Breast epithelium (tissue), 4 donors: ENCODE measurements around the gene KRTAP1-1. TPM values are rescaled to one million over a fixed set of nuclear protein-coding genes. Genes with fewer than 3 reads are reported as not detected.
A peak's percentile ranks its signal among the peaks of the same experiment; 100 is the strongest.
"Not testable (repeated sequence)": the region's sequence is repeated elsewhere in the genome, so short reads cannot be mapped to it uniquely, and the experiment has no call there.

Experiments
- DNase-seq, 2 donors: peaks; one replicate each; pipeline ENCODE4 v3.0.0-alpha.2; 2019; ENCODE audit warnings: low spot score in 2 of 2
- H3K27ac ChIP-seq, 2 donors: fragments of 200-600 bp; sonication (generic) in 1 of 2; one replicate each; pipeline ENCODE4 v1.5.1; 2016 to 2019; ENCODE audit warnings: mild to moderate bottlenecking in 1 of 2
- H3K27me3 ChIP-seq, 2 donors: fragments of 200-600 bp; sonication (generic) in 1 of 2; one replicate each; pipeline versions ENCODE4 v1.5.1 to v1.6.0; 2017 to 2019; ENCODE audit warnings: control low read depth in 1 of 2, mild to moderate bottlenecking in 1 of 2
- H3K36me3 ChIP-seq: fragments of 200-600 bp; one replicate; pipeline ENCODE4 v1.5.1; 2019
- H3K4me1 ChIP-seq, 2 donors: fragments of 200-600 bp; sonication (generic); one replicate each; pipeline ENCODE4 v1.5.1; 2016 to 2019; ENCODE audit warnings: control low read depth in 1 of 2
- H3K4me3 ChIP-seq, 3 donors: fragments of 200-600 bp; sonication (generic); 1 replicate in 2 of 3; 2 replicates in 1 of 3; pipeline ENCODE4 v1.5.1; 2016 to 2019; ENCODE audit warnings: mild to moderate bottlenecking in 3 of 3, moderate library complexity in 2 of 3
- H3K9me3 ChIP-seq, 2 donors: fragments of 200-600 bp; sonication (generic) in 1 of 2; one replicate each; pipeline ENCODE4 v1.5.1; 2016 to 2019; ENCODE audit warnings: control low read depth in 1 of 2
- CTCF ChIP-seq, 3 donors: fragments of 450-650 bp; IDR thresholded peaks; one replicate each; pipeline ENCODE4 v1.5.1; 2016 to 2017; ENCODE audit warnings: antibody characterized with exemption in 3 of 3, mild to moderate bottlenecking in 3 of 3, moderate library complexity in 3 of 3
- POLR2A ChIP-seq: fragments of 450-650 bp; IDR thresholded peaks from one replicate; pipeline ENCODE4 v1.6.1; 2016; ENCODE audit warnings: antibody characterized with exemption, mild to moderate bottlenecking, moderate library complexity
- POLR2AphosphoS5 ChIP-seq, 3 donors: sonication (generic); formaldehyde crosslinking; IDR thresholded peaks; one replicate each; pipeline ENCODE4 v1.6.1; 2017; ENCODE audit warnings: antibody characterized with exemption in 3 of 3
- intact Hi-C: fragments of 100-400 bp; cut with DNase I; formaldehyde crosslinking; loops from one replicate; pipeline ENCODE4 v1.15.1; 2023; ENCODE audit warnings: low total_unique reads
- total RNA-seq, 3 donors: library from RNA; depleted of rRNA; stranded (reverse); fragments of >200 nt; gene quantifications; one replicate each; pipeline ENCODE4 v1.1.0, GENCODE V29; 2016

KRTAP1-1 gene
- not detected for total RNA-seq

- H3K36me3 ChIP-seq, H3K9me3 ChIP-seq, intact Hi-C loops, H3K4me3 ChIP-seq, H3K27me3 ChIP-seq, H3K4me1 ChIP-seq: not testable (repeated sequence)
- TF ChIP-seq POLR2AphosphoS5 (IDR thresholded peaks at IDR 0.05), result peak in 1 of 3 donors; percentile 12
- peak within 1 kb of the TSS in 1 of 2 donors; percentile 64 for H3K27ac ChIP-seq
- DNase-seq, result peak in 1 of 2 donors; percentile 75
Measured at GRCh38 chr17:41040783-41041571, at the start of gene KRTAP1-1. TSS of gene KRTAP1-1 (minus strand) at chr17:41041450. CDS start at chr17:41041397, 53 bp downstream.

GRCh38 chr17:41088760-41089352, 47.6 kb upstream of the KRTAP1-1 start:
- H3K27me3 ChIP-seq, H3K9me3 ChIP-seq, H3K4me1 ChIP-seq, intact Hi-C loops, H3K27ac ChIP-seq, H3K36me3 ChIP-seq, DNase-seq, H3K4me3 ChIP-seq: not testable (repeated sequence)

- H3K4me3 ChIP-seq, H3K4me1 ChIP-seq, H3K27me3 ChIP-seq, H3K27ac ChIP-seq, H3K36me3 ChIP-seq, intact Hi-C loops, H3K9me3 ChIP-seq, DNase-seq: not testable (repeated sequence)
Measured at GRCh38 chr17:41084100-41084856, 43.0 kb upstream of the KRTAP1-1 start, which contains the start of gene KRTAP4-7. TSS of gene KRTAP4-7 (plus strand) at chr17:41084150. CDS start at chr17:41084207, 57 bp downstream.

- intact Hi-C loops, DNase-seq, H3K4me3 ChIP-seq, H3K4me1 ChIP-seq, H3K9me3 ChIP-seq, H3K27ac ChIP-seq, H3K27me3 ChIP-seq, H3K36me3 ChIP-seq: not testable (repeated sequence)
Measured at GRCh38 chr17:41083427-41083826, 42.2 kb upstream of the KRTAP1-1 start.

- Histone ChIP-seq H3K27me3 (no peaks in the 10 kb centered on the region), H3K36me3 (no peaks in the 10 kb centered on the region), H3K4me3 (no peak overlapping the region), H3K27ac (no peak overlapping the region), H3K9me3 (no peaks in the 10 kb centered on the region), H3K4me1 (no peaks in the 10 kb centered on the region)
- TF ChIP-seq POLR2AphosphoS5 (IDR thresholded peaks at IDR 0.05), result no peak
- TF ChIP-seq POLR2A, result no peak
- no peak for TF ChIP-seq CTCF (IDR thresholded peaks at IDR 0.05)
- DNase-seq, result no peak
- intact Hi-C loops, result no loop called here
Measured at GRCh38 chr17:41082626-41083025, 41.4 kb upstream of the KRTAP1-1 start.

GRCh38 chr17:41076788-41077187, 35.5 kb upstream of the KRTAP1-1 start:
- Histone ChIP-seq H3K4me3 (no peak overlapping the region), H3K27ac (no peak overlapping the region), H3K9me3 (no peaks in the 10 kb centered on the region), H3K4me1 (no peaks in the 10 kb centered on the region), H3K36me3 (no peaks in the 10 kb centered on the region), H3K27me3 (no peaks in the 10 kb centered on the region)
- intact Hi-C loops, result no loop called here
- no peak for DNase-seq
- no peak for TF ChIP-seq POLR2AphosphoS5 (IDR thresholded peaks at IDR 0.05)
- no peak for TF ChIP-seq POLR2A
- no peak for TF ChIP-seq CTCF (IDR thresholded peaks at IDR 0.05)

GRCh38 chr17:41073676-41074075, 32.4 kb upstream of the KRTAP1-1 start:
- no peak for TF ChIP-seq POLR2A
- no peak for TF ChIP-seq CTCF (IDR thresholded peaks at IDR 0.05)
- no peak for TF ChIP-seq POLR2AphosphoS5 (IDR thresholded peaks at IDR 0.05)
- Histone ChIP-seq H3K27me3 (no peaks in the 10 kb centered on the region), H3K4me3 (no peak overlapping the region), H3K4me1 (no peaks in the 10 kb centered on the region), H3K9me3 (no peaks in the 10 kb centered on the region), H3K27ac (no peak overlapping the region), H3K36me3 (no peaks in the 10 kb centered on the region)
- DNase-seq, result no peak
- intact Hi-C loops, result no loop called here
